Measurements from ENCODE around the gene TXNRD2.

TXNRD2 gene

DNA sequence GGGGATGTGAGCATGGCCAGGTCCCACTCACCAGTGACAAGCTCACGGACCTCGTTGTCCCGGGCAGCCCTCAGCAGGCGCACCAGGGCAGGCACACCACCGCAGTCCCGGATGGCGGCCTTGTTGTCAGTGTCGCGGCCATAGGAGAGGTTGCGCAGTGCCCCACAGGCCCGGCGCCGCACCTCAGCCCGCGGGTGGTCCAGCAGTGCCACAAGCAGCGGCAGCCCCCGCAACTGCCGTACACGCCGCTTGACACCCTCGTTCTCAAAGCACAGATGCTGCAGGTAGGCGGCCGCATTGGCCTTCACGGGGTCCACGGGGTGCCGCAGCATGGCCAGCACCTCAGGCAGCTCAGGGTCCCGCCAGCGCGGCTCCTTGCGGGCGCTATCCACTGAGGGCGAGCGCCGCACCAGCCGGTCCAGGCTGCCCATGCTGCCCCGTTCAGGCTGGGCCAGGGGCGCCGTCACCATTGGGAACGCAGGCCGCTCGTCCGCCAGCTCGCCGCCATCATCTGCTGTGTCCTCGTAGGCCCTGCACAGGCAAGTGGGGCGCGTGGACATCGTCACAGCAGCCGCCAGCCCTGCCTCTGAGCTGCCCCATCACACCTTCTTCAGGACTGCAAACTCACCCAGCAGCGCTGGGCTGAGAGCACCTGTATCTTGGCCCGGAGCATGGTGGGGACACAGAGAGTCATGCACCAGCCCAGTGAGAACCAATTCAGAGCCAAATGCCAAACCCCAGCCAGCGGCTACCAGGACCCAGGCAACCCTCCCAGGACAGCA lies 38.3 kb upstream of the TXNRD2 start:
- no peak for DNase-seq

DNA sequence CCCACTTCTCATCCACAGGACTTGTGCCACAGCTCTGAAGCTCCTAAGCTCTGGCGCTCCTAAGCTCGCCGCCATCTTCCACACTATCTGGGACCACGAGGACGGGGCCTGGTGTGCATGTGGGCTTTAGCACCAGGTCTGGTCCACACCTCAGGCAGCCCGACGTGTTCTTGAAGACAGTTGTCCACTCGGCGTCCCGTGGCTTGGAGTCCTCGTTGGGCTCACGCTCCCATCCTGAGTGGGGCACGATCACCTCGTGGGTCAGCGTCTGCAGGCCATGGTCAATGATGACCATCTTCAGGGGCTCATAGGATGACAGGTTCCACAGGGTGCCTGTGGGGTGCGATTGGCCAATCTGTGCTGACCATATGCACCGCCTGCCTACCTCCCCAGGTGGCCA lies 37.1 kb upstream of the TXNRD2 start:
- no peak for DNase-seq

DNA sequence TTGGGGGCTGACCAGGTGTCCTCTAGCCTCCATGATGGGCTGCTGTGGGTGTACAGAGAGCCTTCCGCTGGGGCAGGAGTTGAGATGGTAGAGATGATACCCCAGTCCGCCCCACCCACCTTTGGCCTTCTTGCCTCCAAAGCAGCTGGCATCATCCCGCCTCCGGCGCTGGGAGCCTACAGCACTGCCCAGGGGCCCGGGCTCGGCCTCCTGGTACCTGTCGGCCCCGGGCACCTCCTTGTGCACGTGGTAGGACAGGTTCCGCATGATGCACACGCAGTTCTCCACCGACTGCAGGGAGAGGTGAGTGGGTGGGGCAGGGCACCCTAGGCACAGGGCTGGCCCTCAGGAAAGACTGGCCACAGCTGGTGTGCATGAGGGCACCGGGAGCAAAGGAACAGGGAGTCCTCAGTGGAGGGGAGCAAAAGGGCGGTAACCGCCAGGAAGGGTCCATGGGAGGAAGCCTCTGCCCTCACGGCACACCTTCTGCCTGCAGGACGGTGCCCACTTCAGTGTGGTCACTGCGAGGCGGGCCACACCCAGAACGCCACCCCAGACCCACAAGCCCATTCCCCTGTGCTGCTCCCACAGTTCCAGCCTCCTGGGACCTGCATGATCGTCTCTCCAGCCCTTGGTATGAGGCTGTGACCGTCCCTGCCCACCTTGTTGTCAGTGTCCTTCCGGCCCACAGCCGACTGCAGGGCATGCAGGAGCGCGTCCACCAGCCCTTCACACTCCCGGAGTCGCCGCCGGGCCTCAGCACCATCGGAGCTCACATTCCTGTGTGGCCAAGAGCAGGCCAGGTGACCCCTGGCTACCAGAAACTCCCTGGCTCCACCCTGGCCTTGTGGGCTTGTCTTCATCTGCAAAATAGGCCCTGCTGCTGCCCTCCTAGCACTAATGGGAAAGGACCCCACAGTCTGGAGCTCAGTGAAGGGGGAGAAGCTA lies 36.0 kb upstream of the TXNRD2 start:
- no peak for DNase-seq

DNA sequence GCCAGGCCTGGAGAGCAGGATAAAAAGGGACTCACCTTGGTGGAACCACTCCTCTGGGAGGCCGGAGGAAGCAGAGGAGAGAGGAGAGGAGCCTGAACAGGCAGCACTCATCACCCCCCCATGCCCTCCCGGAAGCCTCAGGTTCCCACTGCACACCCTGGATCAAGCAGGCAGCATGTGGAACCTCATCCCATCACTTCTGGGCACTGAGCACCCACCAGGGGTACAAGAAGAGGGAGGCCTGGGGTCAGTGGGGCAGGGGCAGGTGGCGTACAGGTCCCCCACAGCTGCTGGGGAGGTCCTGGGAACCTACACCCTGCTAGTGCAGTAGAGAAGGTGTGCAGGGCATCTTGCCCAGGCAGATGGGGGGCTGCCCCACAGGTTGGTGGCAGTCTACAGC lies 35.1 kb upstream of the TXNRD2 start:
- no peak for DNase-seq

DNA sequence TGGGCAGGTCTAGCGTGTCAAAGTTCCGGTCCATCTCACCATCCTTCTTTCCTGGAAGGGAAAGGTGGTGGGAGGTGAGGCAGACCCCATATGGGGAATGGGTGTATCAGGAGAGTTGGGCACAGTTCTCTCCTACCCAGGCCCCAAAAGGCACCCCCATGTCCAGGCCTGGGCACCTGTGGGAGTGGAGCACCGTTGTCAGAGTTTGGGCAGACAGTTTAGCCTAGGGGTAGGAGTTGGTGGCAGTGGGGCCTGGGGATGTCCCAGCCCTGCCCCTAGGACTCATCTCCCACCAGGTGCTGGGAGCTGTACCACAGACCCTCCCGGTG lies 34.1 kb upstream of the TXNRD2 start:
- no peak for DNase-seq

DNA sequence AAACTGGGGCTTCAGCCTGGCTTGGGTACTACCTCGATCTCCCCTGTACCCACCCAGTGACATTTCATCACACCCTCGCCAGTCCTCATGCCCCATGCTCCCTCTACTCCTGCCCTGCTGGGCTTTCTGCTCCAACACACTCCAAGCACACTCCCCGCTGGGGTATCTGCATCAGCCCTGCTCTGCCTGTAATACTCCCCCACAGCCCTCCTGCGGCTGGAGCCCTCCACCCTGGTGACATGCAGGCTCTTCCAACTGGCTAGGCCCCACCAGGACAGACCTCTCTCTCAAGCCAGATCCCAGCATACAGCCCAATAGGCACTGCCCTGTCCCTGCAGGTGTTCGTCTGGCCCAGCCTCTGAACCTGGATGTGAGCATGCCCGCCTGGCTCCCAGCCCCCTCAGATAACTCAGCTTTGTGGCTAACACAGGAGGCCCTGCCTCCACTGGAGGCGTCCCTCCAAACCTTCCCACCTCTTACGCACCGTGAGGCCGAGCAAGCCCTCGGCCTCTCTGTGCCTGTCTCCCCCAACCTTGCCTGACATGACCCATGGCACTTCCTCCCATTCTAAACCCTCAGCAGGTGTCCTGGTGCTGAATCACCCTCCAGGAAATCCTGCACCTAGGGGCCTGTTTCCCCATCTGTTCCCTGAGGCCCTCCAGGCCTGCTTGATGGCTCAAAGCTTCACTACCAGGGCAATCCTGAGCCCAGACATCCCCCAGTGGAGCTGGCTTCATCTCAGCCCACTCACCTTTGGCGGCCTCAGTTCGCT lies 33.5 kb upstream of the TXNRD2 start:
- no peak for DNase-seq

DNA sequence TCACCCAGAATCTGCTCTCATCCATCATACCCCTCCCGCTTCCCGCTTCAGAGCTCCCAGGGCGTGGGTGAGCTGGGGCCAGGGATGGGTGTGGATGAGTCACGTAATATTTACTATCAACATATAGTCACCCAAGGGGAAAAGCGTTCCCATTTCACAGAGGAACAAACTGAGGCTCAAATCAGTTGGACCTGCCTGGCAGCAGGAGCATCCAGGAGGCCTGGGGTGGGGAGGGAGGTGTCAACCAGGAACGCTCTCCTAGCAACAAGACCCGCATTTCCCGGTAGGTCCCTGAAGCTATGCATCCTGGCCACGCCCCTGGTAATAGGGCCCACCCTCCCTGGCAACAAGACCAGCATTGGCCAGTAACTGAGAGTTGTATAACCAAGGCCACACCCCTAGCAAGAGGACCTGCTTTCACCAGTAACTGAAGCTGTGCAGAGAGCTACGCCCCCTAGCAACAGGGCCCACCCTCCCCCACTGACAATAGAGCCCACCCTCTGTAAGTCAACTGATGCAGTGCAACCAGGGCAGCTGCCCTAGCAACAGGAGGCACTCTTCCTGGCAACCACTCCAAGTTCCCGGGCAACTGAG lies 32.7 kb upstream of the TXNRD2 start:
- peak; percentile 53 for DNase-seq

DNA sequence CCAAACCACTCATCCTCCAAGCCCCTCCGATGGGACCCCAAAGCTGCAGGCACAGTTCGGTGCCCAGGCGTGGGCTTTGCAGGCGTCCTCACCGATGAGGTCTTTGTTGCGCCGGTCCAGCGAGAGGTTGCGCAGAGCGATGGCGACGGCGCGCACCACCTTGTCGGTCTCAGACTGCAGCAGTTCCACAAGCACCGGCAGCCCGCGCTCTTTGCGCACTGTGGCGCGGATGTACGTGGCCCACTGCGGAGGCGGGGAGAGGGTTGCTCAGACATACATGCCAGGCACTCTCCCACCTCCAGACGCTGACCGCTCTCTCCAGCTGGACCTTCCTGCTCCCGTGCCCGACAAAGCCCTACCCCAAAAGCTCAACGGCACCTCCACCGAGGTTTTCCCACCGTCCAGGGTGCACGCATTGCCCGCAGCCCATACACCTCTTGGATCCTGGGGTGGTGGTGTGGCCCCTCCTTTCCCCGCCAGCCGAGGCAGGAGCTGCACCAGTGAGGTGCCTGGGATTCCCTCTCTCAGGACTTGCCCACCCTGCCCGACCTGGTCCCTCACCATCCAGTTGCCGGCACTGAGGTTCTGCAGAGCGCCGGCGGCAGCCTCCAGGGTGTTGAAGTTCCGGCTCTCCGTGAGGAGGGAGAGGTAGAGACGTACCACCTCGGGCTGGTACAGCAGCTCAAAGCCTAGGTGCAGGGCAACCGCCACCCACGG lies 32.1 kb upstream of the TXNRD2 start:
- no peak for DNase-seq

DNA sequence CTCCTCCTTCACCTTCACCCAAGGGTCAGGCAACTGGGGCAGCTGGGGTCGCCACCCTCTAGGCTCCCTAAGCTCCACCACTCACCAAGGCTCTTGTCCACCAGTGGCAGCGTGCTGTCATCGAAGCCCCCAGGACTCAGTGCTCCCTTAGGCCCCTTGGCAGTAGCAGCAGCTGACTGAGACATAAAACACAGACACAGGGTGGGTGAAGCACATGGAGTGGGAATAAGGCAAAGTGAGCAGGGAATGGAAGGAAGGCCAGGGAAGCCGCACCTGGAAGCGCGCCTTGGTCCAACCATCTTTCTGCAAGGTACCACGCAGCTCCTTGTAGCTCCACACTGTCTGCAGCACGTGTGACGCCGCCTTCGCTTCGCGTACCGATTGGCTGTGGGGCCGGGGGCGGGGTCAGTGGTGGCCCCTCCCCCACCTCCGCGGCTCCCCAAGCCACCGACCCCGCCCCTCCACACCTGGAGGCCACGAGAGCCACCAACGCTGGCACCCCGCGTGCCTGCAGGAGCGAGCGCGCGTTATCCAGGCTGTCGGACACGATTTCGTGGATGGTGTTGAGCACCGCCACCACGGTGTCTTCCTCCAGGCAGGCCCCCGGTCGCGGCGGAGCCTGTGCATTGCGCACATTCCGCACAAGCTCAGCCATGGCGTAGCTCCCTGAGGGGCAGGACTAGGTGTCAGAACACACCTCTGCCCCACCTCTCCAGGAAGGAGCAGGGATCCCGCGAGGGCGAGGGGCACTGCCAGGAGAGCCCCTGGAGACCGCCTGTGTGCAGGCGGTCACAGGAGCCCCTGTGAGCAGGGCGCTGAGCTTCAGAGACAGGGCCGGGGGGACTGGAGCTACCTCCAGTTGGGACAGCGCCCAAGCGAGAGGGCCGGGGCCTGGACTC lies 31.3 kb upstream of the TXNRD2 start:
- no peak for DNase-seq

DNA sequence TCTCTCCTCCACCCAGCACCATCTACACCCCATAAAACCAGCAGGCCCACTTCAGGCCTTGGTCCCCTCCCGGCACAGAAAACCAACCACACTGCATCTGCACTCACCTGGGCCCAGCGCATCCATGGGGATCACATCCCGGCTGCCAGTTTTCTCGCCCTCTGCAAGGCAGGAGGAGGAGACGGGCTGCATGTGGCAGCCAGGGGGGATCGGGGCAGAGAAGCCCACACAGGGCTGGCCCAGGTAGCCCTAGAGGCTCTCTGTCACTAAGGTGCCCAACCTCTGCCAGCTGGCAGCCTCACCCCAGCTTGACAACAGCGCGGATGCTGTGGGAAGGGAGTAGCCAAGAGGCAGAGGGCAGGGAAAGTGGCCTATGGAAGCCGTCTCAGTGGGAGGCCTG lies 30.6 kb upstream of the TXNRD2 start:
- DNase-seq: no peak

DNA sequence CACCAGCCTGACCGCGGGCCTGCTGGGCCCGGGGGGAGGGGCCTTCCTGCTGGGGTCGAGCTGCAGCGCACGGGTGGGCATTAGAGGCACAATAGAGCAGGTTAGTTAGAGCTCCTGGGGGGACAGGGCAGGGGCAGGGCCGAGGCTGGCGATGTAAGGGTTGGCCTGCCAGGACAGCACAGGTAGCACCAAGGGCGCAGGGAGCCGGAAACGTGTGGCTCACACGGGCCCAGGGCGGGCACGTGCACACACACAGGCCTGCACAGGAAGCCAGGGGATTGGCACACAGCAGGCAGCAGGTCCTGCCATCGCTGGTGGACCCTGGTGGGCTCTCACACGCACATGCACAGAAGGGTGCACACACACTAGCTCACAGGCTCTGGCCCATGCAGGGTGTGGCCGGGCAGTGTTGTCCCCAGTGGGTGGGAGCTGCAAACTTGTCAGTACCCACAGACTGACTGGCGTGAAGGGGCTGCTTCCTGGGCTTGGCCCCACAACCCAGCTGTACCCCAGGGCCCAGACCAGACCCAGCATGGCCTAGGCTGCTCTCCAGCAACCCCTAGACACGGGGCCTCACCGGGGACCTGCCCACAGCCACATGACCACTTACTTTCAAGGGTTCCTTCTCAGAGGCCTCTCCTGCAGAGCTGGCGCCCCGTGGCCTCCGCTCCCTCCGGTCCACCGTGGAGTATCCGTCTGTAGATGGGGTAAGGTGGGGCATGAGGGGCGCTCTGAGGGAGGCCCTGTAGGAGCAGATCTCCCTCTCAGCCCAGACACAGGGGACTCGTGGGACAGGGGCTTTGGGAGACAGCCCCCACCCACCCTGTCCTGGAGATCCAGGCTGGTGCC lies 29.9 kb upstream of the TXNRD2 start:
- no peak for DNase-seq

DNA sequence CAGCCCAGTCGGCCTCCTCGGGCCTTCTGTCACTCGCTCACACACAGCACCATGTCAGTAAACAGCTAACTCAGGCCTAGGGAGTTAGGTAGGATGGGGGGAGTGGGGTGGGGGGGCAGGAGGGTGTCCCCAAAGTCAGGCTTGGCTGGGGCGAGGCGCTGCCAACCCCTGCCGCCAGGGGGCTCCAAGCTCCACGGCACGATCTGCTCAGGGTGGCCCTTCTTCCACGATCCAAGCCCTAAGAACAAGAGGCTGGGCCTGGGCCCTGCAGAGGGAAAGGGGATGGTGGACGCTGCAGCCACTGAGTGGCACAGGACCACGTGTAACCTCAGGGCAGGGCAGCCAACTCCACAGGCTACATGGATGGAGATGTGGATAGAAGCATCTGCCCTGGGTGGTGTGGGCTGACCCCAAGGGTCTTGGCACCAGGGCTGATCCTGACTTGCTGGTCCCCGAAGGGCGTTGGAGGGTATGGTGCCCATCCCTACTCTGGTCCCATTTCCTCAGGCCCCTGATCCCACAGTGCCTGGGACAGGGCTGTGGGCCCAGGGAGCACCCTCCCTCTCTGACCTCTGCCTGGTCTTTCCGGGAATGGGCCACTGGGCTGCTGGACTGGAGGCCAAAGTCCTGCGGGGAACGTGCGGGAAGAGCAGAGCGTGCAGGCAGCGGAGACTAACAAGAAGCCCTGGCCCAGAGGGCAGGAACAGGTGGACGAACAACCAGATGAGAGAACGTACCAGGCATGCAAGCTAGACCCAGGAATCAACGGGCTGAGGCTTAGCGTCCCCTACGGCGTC lies 29.1 kb upstream of the TXNRD2 start:
- no peak for DNase-seq

DNA sequence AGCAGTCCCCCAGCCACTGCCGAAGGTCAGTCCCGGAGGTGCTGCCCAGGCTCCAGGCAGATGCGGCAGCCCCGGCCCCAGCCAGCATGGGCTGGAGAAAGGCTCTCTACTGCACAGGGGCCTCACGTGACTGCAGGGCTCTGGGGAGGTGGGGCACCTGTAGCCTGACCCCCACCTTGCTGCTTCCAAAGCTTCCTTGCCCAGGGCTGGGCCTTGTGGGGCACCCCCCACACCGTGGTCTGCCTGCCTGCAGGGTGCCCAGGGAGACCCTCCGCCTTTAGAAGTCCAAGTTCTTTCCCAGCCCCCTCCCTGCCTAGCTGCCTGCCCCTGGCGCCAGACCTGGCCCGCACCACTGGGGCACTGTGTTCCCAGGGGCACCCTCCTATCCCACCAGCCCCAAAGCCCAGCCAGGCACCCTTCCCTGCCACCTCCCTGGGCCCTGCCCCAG lies 28.4 kb upstream of the TXNRD2 start:
- no peak for DNase-seq

DNA sequence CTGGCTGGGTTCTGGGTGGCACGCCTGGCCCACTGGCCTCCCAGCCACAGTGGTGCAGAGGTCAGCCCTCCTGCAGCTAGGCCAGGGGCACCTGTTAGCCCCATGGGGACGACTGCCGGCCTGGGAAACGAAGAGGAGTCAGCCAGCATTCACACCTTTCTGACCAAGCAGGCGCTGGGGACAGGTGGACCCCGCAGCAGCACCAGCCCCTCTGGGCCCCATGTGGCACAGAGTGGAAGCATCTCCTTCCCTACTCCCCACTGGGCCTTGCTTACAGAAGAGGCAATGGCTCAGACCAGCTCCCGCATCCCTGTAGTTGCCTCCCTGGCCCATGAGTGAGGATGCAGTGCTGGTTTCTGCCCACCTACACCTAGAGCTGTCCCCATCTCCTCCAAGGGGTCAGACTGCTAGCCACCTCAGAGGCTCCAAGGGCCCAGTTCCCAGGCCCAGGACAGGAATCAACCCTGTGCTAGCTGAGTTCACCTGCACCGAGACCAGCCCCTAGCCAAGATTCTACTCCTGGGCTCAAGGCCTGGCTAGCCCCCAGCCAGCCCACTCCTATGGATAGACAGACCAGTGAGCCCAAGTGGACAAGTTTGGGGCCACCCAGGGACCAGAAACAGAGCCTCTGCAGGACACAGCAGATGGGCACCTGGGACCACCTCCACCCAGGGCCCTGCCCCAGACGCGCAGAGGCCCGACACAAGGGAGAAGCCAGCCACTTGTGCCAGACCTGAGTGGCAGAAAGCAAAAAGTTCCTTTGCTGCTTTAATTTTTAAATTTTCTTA lies 27.7 kb upstream of the TXNRD2 start:
- no peak for DNase-seq

DNA sequence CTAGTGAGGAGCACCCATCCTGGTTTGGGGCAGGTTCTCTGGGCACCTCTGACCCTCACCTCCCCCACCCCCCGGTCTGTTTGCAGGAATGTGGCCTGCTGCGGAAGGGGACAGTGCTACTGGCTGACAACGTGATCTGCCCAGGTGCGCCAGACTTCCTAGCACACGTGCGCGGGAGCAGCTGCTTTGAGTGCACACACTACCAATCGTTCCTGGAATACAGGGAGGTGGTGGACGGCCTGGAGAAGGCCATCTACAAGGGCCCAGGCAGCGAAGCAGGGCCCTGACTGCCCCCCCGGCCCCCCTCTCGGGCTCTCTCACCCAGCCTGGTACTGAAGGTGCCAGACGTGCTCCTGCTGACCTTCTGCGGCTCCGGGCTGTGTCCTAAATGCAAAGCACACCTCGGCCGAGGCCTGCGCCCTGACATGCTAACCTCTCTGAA lies 26.9 kb upstream of the TXNRD2 start:
- DNase-seq: no peak

DNA sequence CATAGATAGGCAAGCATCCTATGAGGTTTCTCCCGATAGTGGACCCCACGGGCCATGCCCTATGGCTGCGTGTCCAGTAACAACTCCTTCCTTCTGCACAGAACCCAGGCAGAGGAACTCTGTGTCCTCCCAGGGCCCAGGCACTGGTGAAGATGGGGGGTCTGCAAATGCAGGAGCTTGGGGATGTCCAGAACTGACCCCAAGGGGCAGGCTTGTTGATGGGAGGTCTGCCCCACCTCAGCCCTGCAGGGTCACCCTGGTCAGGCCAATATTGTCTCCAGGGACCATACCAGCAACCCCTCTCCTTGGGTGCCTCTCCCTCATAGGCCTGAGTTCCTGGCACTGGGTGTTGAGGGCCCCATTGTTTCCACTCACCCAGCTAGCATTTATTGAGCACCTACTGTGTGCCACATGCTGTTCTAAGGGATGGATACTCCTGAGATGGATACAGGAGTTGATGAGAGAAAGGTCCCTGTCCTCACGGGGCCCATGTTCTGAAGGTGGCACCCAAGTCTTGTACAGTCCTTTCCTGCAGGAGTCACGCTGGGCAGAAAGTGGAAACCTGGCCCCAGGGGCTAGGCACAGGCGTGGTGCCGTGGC lies 26.3 kb upstream of the TXNRD2 start:
- no peak for DNase-seq

DNA sequence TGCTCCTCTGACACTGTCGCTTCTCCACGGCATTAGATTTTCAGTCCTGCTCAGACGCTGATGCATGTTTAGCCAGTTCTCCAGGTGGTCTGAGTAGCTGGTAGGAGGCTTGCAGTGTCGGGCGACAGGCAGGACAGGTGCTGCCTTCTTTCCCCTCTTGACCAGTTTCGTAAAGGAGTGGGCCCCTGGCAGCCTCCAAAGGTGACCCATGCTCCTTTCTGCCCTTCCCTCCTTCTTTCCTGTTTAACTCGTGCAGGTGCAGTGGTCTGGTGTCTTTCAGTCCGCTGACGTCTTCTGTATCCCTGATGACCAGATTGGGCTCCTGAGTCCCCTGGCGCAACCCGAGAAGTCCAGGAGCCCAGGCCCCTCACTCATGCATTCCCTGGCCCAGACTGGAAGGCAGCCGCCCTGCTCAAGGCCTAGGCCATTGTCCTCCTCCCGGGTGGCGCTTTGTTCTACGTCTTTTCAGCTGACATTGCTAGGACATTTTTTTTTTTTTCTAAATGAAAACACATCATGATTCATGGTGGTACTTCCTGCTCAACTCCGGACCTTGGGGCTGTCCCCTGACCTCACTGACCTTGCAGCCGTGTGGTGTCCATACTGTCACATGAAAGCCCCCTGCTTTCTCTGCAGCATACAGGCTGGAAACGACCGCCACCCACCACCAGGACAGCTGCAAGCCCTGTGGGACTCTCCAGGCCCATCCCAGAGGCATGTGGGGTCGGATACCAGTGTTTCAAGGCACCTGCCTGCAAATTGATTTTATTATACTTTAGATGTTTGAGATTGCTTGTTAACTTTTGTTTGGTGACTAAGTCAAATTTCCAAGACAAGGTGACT lies 25.5 kb upstream of the TXNRD2 start:
- no peak for DNase-seq
